ENCODE measurements around the gene KDM5B.

GRCh38 chr1:202831906-202832305 lies 23.7 kb upstream of the KDM5B start:
- no peak for TF ChIP-seq RARB (CRISPR knock-in tag; IDR thresholded peaks at IDR 0.05)
- TF ChIP-seq ESRRG (CRISPR knock-in tag; IDR thresholded peaks at IDR 0.05), result no peak
- no peak for TF ChIP-seq ZFP30 (CRISPR knock-in tag; IDR thresholded peaks at IDR 0.05)

All from SK-N-SH treated with all-trans-retinoic acid at 6 μM for 48 hours (cell line).